Neural progenitor cell (in vitro differentiated cells): ENCODE results near the gene OPRL1. TPM values are rescaled to one million over a fixed set of nuclear protein-coding genes. Genes with fewer than 3 reads are reported as not detected.

Experiments
- DNase-seq: peaks from one replicate; pipeline ENCODE4 v3.0.0-alpha.2; 2016; ENCODE audit warnings: low spot score
- H2AFZ ChIP-seq: fragments of 200-600 bp; sonication (generic); replicated peaks from 2 replicates; pipeline ENCODE4 v1.6.1; 2016; ENCODE audit warnings: antibody characterized with exemption
- H3F3A ChIP-seq: fragments of 200-600 bp; sonication (generic); 2 replicates; pipeline ENCODE4 v1.6.1; 2016; ENCODE audit warnings: antibody characterized with exemption, low read depth
- H3K27ac ChIP-seq: fragments of 200-600 bp; sonication (generic); 2 replicates; pipeline ENCODE4 v1.5.1; 2016; ENCODE audit warnings: mild to moderate bottlenecking
- H3K27me3 ChIP-seq: fragments of 200-600 bp; sonication (generic); 2 replicates; pipeline ENCODE4 v1.6.1; 2016; ENCODE audit warnings: mild to moderate bottlenecking, moderate library complexity
- H3K36me3 ChIP-seq: fragments of 200-600 bp; sonication (generic); 2 replicates; pipeline ENCODE4 v1.5.1; 2016
- H3K4me1 ChIP-seq: fragments of 200-600 bp; sonication (generic); 2 replicates; pipeline ENCODE4 v1.6.1; 2016; ENCODE audit warnings: mixed run types
- H3K4me2 ChIP-seq: fragments of 200-600 bp; sonication (generic); 2 replicates; pipeline ENCODE4 v1.6.1; 2016
- H3K4me3 ChIP-seq: fragments of 200-600 bp; sonication (generic); 2 replicates; pipeline ENCODE4 v1.5.1; 2016
- H3K79me2 ChIP-seq: fragments of 200-600 bp; sonication (generic); 2 replicates; pipeline ENCODE4 v1.6.1; 2016; ENCODE audit warnings: low read depth
- H3K9ac ChIP-seq: fragments of 200-600 bp; sonication (generic); 2 replicates; pipeline ENCODE4 v1.6.1; 2016
- H3K9me3 ChIP-seq: fragments of 200-600 bp; sonication (generic); 2 replicates; pipeline ENCODE4 v1.5.1; 2016; ENCODE audit warnings: low read depth
- H4K20me1 ChIP-seq: fragments of 200-600 bp; sonication (generic); 2 replicates; pipeline ENCODE4 v1.6.1; 2016; ENCODE audit warnings: low read depth
- H3K27ac Mint-ChIP-seq: 3 replicates; pipeline ENCODE4 v1.8.0; 2021; ENCODE audit warnings: mixed read lengths
- H3K27me3 Mint-ChIP-seq: 2 replicates; pipeline ENCODE4 v1.8.0; 2022; ENCODE audit warnings: low read depth, mild to moderate bottlenecking, inconsistent platforms, moderate library complexity, mixed read lengths; ENCODE audit not compliant: insufficient read depth
- H3K36me3 Mint-ChIP-seq: 3 replicates; pipeline ENCODE4 v1.8.0; 2021; ENCODE audit warnings: mixed read lengths
- H3K4me1 Mint-ChIP-seq: 3 replicates; pipeline ENCODE4 v1.8.0; 2021; ENCODE audit warnings: mixed read lengths
- H3K4me3 Mint-ChIP-seq: 3 replicates; pipeline ENCODE4 v1.8.0; 2021; ENCODE audit warnings: mild to moderate bottlenecking, moderate library complexity, mixed read lengths
- H3K9me3 Mint-ChIP-seq: 3 replicates; pipeline ENCODE4 v1.8.0; 2020; ENCODE audit warnings: mixed read lengths
- EZH2 ChIP-seq: fragments of 200-600 bp; sonication (generic); IDR thresholded peaks from 2 replicates; pipeline ENCODE4 v1.6.1; 2017; ENCODE audit warnings: antibody characterized with exemption, mild to moderate bottlenecking, moderate library complexity
- EZH2phosphoT487 ChIP-seq: fragments of 200-600 bp; sonication (generic); IDR thresholded peaks from 2 replicates; pipeline ENCODE4 v1.6.1; 2017; ENCODE audit warnings: antibody characterized with exemption
- total RNA-seq: library from RNA; depleted of rRNA; stranded (reverse); fragments of >200 nt; gene quantifications from 2 replicates; pipeline ENCODE4 v1.2.3, GENCODE V29; 2015; ENCODE audit warnings: low replicate concordance
- TF ChIP-seq, protein P1 (sequence below): fragments of 200-600 bp; sonication (generic); IDR thresholded peaks from 2 replicates; pipeline ENCODE4 v1.5.1; 2017; ENCODE audit warnings: antibody characterized with exemption, mild to moderate bottlenecking

Gene OPRL1
- total RNA-seq, 1 donor from 2014 or later = 1.3 TPM

DNA sequence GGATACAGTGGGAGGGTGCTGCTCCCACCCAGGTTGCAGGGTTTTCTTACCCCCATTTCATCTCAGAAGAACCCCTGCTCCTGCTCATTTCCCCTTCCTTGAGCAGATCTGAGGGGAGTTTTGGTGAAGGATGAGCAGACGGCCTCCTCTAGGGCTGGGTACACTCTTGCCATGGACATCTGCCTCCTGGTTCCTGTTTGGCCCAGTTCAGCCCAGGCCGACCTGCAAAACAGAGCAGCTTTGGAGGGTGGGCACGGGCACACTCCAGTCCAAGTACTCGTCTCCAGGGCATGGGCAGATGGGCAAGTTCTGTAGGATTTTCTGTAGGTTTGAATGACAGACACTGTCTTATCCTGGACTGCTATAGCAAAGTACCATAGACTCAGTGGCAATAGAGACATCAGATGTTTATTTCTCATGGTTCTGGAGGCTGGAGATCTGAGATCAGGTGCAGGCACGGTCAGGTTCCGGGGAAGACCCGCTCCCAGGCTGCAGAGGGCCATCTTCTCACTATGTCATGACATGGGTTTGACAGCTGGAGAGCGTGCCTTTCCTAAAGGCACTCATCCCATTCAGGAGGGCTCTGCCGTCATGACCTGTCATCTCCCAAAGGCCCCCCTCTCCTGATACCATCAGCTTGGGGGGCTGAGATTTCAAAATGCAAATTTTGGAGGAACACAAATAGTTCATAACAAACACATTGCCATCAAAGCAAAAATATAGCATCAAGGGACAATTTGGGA lies 21.2 kb downstream of the OPRL1 start:
- H3K36me3 Mint-ChIP-seq = peaks cover 3% of the 10 kb centered on the region
- Histone ChIP-seq H3K27me3 (peaks cover 45% of the 10 kb centered on the region), H3K9ac (no peak overlapping the region), H3K36me3 (no peaks in the 10 kb centered on the region), H3K4me3 (no peak overlapping the region), H2AFZ (no peak overlapping the region), H4K20me1 (peaks cover 9% of the 10 kb centered on the region), H3K4me2 (no peak overlapping the region), H3K27ac (no peak overlapping the region), H3F3A (no peaks in the 10 kb centered on the region), H3K79me2 (no peaks in the 10 kb centered on the region), H3K9me3 (no peaks in the 10 kb centered on the region), H3K4me1 (peaks cover 4% of the 10 kb centered on the region)
- no peak for DNase-seq
- peaks cover 26% of the 10 kb centered on the region for H3K27me3 Mint-ChIP-seq
- TF ChIP-seq, protein P1, sequence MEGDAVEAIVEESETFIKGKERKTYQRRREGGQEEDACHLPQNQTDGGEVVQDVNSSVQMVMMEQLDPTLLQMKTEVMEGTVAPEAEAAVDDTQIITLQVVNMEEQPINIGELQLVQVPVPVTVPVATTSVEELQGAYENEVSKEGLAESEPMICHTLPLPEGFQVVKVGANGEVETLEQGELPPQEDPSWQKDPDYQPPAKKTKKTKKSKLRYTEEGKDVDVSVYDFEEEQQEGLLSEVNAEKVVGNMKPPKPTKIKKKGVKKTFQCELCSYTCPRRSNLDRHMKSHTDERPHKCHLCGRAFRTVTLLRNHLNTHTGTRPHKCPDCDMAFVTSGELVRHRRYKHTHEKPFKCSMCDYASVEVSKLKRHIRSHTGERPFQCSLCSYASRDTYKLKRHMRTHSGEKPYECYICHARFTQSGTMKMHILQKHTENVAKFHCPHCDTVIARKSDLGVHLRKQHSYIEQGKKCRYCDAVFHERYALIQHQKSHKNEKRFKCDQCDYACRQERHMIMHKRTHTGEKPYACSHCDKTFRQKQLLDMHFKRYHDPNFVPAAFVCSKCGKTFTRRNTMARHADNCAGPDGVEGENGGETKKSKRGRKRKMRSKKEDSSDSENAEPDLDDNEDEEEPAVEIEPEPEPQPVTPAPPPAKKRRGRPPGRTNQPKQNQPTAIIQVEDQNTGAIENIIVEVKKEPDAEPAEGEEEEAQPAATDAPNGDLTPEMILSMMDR = no peak
- TF ChIP-seq EZH2phosphoT487 = no peak
- TF ChIP-seq EZH2 = no peak
- peaks cover 3% of the 10 kb centered on the region for H3K9me3 Mint-ChIP-seq
- H3K4me1 Mint-ChIP-seq = peaks cover 13% of the 10 kb centered on the region
- peak overlapping the region; percentile 76 for H3K4me3 Mint-ChIP-seq
- no peak overlapping the region for H3K27ac Mint-ChIP-seq

DNA sequence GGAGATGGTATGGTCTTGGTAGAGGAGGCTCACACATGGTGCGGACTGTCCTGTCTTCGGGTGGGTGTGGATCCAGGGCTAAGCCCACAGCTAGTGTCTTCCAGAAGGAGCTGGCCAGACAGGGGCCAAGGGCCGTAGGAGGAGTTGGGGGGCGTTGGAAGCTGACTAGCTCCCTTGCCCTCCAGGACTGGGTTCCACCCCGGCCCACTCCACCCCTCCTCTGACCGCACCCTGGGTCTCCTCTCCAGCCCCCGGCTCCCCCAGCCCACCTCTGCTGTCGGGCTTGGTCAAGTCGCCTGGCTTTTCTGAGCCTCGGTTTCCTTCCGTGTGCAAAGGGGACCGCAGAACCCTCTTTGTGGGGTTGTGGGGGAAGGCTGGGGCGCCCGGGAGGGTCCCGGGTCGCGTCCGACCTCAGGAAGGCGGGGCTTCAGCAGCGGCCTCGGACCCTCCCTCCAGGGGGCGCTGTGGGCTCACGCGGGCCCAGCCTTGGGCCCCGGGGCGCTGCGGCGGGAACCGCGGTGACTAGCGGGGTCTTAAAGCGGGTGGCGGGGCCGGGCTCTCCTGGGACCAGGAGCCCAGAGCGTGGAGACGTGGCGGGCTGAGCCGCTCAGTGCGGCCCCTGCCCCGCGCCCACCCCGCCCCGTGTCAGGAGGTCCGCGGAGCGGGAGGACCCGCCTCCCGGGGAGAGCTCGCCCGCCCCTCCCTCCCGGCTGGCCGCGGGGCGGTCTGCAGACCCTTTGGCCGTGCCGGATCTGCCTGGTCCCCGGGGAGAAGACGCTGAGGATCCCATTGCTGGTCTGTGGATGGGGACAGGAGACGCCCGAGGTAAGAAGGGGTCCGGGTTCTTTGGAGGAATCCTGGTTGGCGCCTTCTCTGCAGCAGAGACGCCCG lies 22.1 kb downstream of the OPRL1 start:
- H3K4me1 Mint-ChIP-seq = peaks cover 15% of the 10 kb centered on the region
- H3K36me3 Mint-ChIP-seq = no peaks in the 10 kb centered on the region
- Histone ChIP-seq H3K36me3 (no peaks in the 10 kb centered on the region), H2AFZ (peak overlapping the region; percentile 85), H3K27ac (no peak overlapping the region), H3K9ac (no peak overlapping the region), H3K4me1 (peaks cover 4% of the 10 kb centered on the region), H3K27me3 (peaks cover 45% of the 10 kb centered on the region), H3K9me3 (no peaks in the 10 kb centered on the region), H3F3A (no peaks in the 10 kb centered on the region), H3K4me2 (peak overlapping the region; percentile 91), H3K4me3 (peak overlapping the region; percentile 70), H4K20me1 (peaks cover 9% of the 10 kb centered on the region), H3K79me2 (no peaks in the 10 kb centered on the region)
- H3K27me3 Mint-ChIP-seq = peaks cover 28% of the 10 kb centered on the region
- no peak for TF ChIP-seq EZH2phosphoT487
- TF ChIP-seq, protein P1 = peak; percentile 91
- peak overlapping the region; percentile 76 for H3K4me3 Mint-ChIP-seq
- H3K9me3 Mint-ChIP-seq = peaks cover under 1% of the 10 kb centered on the region
- no peak overlapping the region for H3K27ac Mint-ChIP-seq
- DNase-seq = peak; percentile 86

DNA sequence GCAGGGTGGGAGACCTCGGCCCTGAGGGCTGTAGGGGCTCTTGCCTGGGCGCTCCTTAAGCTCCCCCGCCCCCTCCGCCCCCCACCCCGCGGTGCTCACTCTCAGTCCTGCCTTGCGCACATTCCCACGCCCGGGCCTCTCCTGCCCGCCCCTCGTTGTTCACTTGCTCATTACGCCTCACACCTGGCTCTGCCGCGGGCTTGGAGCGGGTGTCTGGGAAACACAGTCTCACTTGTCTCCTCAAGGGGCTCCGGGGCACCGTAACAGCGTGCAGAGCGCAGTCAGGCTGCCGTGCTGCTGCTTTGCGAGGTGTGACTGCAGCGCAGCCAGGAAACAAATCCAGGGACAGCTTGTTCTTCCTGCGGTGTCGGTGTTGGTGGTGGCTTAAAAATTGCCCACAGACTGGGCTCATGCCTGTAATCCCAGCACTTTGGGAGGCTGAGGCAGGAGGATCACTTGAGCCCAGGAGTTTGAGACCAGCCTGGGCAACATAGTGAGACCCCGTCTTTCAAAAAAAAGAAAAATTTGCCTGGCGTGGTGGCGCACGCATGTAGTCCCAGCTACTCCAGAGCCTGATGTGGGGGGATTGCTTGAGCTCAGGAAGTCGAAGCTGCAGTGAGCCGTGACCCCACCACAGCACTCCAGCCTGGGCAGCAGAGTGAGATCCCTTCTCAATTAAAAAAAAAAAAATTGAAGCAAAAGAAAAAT lies 22.9 kb downstream of the OPRL1 start:
- Mint-ChIP-seq H3K27ac (no peak overlapping the region), H3K4me3 (peak overlapping the region; percentile 79), H3K27me3 (peaks cover 30% of the 10 kb centered on the region), H3K9me3 (no peaks in the 10 kb centered on the region), H3K36me3 (no peaks in the 10 kb centered on the region), H3K4me1 (peaks cover 15% of the 10 kb centered on the region)
- Histone ChIP-seq H3K9ac (no peak overlapping the region), H3K36me3 (no peaks in the 10 kb centered on the region), H3K9me3 (no peaks in the 10 kb centered on the region), H3K27me3 (peaks cover 45% of the 10 kb centered on the region), H3K4me2 (peak overlapping the region; percentile 91), H3F3A (no peaks in the 10 kb centered on the region), H3K27ac (no peak overlapping the region), H3K4me3 (peak overlapping the region; percentile 70), H3K79me2 (no peaks in the 10 kb centered on the region), H4K20me1 (peaks cover 9% of the 10 kb centered on the region), H2AFZ (peak overlapping the region; percentile 85), H3K4me1 (peaks cover 4% of the 10 kb centered on the region)
- DNase-seq = peak; percentile 84
- TF ChIP-seq EZH2phosphoT487 = no peak
- TF ChIP-seq, protein P1 = no peak
- TF ChIP-seq EZH2 = no peak
